ENCODE data around the gene ARHGAP27.

Gene ARHGAP27

DNA sequence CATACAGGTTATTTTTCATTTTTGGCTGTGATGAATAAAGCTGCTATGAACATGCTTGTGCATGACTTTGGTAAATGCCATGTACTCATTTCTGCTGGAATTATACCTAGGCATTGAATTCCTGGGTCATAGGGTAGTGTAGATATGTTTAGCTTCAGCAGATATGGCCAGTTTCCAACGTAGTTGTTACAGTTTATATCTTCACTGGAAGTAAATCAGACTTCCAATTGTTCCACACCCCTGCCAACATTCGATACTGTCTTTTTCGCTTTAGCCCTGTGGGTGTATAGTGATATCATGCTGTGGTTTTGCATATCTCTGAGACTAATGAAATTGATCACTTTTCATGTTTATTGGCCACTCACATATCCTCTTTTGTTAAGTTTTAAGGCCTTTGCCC, 50.4 kb downstream of the ARHGAP27 start:
- DNase-seq, result no peak

DNA sequence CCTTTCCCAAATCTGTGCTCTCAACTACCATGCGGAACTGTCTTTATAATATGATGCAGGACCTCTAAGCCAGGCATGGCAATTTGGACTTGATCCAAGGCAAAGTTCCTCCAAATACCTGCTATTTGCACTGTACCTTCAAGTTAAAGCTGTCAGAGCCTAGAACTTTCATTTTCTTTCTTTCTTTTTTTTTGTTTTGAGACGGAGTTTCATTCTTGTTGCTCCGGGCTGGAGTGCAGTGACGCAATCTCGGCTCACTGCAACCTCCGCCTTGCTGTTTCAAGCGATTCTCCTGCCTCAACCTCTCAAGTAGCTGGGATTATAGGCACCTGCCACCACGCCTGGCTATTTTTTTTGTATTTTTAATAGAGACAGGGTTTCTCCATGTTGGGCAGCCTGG, 51.7 kb downstream of the ARHGAP27 start:
- DNase-seq, result peak; percentile 67

DNA sequence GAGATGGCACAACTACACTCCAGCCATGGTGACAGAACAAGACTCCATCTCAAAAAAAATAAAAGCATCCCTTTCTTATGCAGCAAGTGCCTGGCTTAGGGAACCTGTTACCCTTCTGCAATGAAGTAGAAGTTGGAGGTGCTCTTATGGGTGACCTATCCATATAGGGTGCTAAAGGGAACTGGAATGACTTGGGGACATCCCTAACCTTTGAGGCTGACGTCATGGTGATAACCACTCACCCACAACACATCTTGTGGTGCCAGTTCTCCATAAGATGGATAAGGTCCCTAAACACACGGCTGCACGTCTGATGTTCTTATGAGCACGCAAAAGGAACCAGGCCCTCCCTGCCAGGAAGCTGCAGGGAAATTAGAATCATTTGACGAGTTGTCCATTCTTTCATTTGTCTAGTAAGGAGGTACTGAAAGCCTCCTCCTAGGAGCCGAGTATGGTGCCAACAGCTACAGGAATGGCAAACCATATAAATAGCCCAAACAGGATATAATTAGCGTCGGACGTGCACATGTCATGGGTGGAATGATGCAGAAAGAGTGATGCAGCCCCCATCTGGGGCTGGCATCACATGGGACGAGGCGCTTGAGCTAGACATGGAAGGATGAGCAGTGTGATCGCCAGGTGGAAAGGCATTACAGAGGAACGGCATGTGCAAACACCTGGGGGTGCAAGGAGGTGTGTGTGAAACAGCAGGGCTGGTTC, 52.5 kb downstream of the ARHGAP27 start:
- no peak for DNase-seq

DNA sequence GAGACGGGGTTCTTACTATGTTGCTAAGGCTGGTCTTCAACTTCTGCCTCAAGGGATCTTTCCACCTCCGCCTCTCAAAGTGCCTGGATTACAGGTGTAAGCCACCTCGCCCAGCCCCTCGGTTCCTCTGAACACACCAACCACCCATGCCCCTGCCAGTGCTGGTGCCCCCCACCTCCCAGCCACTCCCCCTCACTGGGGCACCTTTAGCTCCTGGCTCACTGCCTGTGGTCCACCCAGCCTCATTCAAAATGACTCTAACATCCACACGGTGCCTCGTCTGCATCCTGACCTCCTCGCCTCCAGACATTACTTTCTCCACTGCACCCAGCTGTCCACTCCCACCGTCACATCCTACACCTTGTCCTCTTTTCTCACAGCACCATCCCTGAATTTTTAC, 55.3 kb downstream of the ARHGAP27 start:
- DNase-seq, result no peak

DNA sequence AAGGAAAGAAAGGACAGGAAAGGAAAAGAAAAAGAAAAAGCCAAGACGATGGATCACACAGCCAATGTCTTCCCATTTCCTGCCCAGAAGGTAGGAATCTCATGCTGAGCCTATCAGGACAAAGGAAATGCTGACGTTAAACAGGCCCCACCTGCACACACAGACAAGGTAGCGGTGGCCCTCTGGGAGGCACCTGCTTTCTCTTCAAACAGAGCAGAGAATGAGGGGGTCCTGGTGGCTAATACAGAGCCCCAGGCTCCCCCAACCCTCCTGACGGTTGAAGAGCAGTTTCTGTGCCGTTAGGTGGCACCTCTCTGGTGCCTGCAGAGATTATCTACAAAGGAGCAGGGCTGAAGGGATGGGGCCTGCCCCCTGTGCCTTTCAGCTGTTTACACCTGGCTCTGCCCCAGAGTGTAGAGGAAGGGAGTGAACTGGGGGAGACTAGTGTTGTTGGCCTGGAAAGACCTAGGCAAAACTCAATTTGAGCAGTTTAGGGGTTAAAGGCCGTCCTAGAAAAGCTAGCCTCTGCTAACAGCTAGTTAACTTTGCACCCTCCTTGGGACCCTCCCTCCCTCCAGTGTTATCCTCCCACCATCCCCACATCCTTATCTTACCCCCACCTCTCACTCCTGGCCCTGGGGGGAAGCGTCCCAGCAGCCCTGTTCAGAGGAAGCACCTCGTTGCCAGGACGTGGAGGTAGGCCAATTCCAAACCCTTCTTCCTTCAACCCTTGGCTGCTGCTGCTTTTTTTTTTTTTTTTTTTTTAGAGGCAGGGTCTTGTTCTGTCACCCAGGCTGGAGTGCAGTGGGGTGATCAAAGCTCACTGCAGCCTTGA, 56.3 kb downstream of the ARHGAP27 start:
- no peak for DNase-seq

DNA sequence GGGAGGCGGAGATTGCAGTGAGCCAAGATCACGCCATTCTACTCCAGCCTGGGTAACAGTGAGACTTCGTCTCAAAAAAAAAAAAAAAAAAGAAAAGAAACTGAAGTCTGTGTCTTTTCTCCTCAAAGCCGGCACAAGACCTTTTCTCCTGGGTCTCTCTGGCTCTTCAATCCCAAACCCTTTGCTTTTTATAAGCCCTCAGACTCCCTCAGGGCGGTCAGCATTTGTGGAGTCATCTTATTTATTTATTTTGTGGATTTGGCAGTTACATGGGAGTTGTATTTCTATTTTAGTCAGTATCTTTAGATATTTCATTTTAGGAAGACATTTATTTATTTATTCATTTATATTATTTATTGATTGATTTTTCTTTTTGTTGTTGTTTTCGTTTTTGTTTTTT, 58.2 kb downstream of the ARHGAP27 start:
- DNase-seq, result no peak

DNA sequence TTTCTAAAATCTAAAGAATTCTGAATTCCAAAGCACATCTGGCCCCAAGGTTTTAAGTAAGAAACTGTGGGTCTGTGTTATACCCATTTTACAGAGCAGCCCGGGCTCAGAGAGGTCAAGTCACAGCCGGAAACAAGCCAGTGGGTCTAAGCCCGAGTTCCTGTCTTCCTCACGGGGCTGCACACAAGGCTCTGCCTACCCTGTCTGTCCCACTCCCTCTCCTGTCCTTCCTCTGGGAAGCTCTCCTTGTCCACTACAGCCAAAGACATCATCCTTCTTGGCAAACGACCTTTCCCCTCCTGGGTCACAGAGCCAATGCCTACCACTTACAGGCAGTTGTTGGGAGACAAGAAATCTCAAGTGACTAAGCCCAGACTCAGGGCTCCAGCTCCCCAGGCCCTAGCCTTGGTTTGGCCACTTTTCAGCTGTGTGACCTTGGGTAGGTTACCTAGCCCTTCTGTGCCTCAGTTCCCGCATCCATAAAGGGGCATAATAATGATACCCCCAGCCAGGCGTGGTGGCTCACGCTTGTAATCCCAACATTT, 60.3 kb downstream of the ARHGAP27 start:
- DNase-seq, result no peak

DNA sequence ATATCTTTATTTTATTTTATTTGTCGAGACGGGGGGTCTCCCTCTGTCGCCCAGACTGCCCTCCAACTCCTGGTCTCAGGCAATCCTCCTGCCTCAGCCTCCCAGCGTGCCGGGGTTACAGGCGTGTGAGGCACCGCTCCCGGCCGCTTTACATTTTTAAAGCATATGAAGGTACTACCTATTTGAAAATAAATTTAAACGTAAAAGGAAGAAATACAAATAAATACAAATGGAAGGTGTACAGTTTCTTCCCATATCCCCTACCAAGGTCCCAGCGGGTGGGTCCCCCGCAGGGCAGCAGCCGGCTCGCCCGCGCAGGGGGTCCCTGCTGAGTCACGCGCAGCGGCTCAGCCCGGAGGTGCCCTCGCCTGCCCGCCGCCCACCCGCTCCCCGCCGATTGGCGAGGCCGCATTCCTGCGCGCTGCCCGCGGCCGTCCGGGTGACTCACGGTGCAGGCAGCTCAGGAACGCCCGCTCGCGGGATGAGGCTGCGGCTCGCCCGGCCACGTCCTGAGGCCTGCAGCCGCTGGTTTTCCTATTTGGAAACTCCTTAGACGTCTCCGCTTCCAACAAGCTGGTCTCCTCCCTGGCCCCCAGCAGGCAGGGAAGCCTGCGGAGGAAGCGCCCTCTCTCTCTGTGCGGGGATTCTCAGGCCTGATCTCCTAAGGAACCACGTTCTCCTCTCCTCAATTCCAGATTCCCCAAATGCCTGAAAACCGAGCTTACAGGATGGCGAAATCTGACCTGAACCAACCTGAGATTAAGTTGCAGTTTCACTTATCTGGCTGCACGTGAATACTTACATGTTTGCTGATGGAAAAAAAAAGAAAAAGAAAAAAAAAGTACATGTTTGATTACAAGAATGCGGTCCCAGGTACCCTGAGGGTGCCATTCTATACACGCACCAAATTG, 61.0 kb downstream of the ARHGAP27 start:
- DNase-seq, result no peak

DNA sequence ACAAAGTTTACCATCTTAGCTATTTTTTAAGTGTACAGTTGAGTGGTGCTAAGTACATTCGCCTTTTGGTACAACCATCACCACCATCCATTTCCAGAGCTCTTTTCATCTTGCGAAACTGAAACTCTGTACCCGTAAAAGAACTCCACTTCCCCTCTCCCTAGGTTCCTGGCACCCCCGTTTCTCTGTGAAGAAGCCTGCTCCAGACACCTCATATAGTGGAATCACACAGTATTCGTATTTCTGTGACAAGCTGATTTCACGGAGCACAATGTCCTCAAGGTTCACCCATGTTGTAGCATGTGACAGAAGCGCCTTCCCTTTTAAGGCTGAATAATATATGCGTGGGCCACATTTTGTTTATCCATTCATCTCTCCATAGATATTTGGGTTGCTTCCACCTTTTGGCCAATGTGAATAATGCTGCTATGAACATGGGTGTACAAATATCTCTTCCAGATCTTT, 61.7 kb downstream of the ARHGAP27 start:
- no peak for DNase-seq

DNA sequence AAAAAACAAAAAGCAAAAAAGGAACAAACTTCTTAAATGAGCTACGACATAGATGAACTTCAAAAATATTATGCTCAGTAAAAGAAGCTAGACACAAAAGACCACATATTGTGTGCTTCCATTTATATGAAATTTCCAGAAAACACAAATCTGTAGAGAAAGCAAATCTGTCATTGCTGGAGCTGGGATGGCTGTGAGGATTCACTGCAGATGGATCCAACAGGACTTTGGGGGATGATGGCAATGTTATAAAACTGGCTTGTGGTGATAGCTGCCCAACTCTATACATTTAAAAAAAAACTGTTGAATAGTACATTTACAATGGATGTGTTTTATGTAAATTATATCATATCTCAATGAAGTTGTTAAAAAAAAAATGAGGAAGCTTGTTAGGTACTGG, 63.2 kb downstream of the ARHGAP27 start:
- no peak for DNase-seq

DNA sequence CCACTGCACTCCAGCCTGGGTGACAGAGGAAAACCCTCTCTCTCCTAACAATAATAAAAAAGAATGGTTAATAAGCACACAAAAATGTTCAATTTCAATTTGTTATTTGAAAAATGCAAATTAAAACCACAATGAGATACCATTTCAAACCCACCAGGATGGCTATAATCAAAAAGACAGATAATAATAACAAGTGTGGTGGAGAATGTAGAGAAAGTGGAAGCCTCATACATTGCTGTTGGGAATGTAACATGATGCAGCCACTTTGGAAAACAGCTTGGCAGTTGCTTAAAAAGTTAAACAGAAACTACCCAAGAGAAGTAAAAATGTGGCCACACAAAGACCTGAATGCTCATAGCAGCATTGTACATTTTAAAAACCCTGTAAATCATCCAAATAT, 64.0 kb downstream of the ARHGAP27 start:
- no peak for DNase-seq

DNA sequence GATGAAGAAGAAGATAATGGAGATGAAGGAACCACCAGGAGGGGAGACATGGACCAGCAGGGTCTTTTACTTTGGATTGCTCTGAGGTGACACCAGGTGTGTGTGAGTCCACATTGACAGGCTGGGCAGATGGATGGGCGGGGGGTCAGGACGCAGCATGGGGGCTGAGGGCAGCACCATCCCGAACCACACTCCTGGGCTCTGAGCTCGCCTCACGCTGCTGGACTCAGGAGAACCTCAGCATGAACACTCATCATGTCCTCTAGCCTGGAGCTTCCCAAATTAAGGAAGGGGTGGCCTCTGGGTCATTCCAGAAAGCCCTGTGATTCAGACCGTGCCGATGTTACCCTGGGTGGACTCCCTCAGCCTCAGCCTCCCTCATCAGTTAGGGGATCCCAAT, 65.5 kb downstream of the ARHGAP27 start:
- no peak for DNase-seq

DNA sequence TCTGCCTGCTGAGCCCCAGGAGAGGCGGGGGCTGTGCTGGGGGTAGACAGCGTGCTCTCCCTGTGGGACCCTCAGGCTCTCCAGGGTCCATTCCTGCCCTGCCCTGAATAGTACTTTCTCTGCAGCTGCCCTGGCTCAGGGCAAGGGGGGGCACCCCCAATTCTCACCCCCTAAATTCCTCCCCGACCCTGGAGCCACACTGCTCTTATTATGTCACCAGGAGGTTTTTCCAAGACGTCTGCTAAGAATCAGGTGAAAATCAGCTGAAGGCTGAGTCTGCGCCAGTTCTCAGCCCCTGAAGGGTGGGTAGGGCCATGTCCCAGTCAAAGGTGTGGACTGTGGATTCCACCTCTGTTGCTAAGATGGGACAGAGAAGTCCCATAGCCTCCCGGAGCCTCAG, 66.0 kb downstream of the ARHGAP27 start:
- DNase-seq, result no peak

DNA sequence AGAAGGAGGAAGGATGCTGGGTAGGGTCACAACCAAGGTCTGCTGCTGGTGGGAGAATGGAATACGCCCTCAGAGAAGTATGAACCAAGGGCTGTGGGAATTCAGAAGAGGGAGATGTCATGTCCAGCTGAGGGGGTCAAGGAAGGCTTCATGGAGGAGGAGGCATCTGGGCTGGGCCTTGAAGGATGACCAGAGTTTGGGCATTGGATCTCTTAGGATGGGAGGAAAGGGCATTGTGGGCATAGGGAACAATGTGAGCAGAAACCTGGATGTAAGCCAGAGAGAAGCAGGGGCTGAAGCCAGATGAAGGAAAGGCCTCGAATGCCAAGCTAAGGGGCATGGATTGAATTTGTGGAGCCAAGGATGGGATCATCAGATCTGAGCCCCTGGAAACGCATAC, 66.6 kb downstream of the ARHGAP27 start:
- DNase-seq, result no peak

DNA sequence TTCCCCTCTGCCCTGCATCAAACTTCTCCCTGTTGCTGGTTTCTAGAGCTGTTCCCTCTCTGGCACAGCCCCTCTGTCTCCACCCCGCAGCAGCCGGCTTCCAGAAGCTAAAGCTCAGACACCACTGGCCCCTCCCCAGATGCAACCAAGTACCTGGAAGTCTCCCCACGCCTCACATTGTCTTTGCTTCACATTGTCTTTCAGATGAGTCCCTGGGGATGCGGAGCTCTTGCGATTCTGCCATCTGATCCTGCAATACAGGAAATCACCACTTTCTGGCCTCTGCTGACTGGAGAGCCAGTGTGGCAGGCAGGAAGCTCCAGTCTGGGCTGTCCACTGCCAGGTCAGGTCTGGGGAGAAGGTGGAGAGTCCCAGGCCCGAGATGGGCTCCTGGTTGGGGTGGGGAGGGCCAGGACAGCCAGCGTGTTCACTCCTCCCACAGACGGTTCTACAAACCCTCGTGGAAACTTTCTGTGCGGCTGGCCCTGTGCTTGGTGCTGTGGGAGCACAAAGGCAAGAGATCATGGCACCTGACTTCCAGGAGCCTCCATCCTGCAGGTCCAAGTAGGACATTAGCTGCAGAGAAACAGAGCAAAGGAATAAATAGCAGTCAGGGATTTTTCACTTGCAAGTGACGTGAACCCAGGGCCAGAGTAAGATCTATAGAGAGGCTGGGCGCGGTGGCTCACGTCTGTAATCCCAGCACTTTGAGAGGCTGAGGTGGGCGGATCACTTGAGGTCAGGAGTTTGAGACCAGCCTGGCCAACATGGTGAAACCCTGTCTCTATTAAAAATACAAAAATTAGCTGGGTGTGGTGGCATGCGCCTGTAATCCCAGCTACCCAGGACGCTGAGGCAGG, 67.9 kb downstream of the ARHGAP27 start:
- no peak for DNase-seq

DNA sequence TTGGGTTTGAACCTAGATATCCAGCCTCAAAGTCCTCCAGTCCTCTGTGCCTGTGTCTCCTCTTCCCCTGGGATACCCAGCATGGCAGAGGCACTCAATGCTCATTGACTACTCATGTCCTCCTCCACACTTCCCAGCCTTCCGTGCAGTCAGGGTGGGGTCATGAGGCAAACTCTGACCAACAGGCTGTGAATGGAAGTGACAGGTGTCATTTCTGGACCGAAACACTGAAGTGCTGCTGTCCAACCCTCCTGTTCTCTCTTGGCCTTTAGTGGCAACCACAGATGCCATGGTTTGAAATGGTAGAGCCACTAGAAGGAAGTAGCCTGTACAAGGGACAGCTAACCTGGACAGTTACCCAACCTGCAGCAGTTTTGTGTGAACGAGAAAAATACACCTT, 69.2 kb downstream of the ARHGAP27 start:
- no peak for DNase-seq

DNA sequence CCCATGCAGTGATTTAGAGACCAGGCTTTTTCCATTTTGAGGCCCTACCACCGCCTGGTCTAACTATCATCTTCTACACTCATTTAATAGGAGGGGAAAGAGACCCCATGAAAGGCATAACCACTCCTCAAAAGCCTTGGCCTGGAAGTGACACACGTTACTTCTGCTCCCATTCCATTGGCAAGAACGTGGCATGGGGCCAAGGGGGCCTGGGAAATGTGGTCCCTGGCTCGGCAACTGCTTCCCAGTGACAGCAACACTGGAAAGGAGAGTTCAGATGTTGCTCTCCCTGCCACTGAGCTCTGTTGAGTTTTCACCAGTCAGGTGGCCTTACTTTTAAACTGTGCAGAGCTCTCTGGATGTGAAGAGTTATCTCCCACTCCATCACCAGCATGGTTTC, 70.7 kb downstream of the ARHGAP27 start:
- DNase-seq, result no peak

DNA sequence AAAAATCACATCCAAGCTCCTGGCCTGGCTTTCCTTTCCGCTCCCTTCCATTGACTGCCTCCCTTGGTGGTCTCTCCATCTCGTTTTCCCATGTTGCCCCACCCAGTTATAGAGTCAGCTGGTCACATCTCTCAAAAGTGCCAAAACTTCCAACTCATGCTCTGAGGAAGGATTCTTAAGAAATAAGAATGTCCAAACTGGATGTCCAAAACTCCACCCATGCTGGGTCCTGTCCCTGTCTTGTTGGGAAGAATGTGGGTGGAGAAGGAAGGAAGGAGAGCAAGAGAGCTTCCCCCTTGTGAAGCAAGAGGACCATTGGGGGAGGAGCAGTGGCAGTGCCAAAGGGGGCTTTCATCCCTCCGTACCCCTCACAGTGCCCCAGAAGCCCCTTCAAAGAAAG, 71.2 kb downstream of the ARHGAP27 start:
- DNase-seq, result no peak

DNA sequence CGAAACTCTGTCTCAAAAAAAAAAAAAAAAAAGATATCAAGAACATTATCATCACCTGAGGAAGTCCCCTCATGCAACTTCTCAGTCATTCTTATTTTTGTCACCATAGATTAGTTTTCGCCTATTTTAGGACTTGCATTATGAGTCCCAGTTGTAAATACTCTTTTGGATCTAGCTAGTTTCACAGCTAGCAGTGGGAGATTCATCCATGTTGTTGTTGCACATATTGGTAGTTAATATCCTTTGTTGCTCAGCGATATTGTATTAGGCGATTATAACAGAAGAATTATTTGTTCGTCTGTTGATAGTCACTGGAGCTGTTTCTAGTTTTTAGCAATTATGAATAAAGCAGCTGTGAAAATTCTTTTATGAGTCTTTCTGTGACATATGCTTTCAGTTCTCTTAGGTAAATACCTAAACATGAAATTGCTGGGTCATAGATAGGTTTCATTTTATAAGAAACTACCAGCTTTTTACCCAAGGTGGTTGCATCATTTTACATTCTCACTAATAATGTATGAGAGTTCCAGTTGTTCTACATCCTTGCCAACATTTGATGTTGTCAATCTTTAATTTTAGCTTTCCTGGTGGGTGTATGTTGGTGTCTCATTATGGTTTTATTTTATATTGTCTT, 75.2 kb downstream of the ARHGAP27 start:
- no peak for DNase-seq

DNA sequence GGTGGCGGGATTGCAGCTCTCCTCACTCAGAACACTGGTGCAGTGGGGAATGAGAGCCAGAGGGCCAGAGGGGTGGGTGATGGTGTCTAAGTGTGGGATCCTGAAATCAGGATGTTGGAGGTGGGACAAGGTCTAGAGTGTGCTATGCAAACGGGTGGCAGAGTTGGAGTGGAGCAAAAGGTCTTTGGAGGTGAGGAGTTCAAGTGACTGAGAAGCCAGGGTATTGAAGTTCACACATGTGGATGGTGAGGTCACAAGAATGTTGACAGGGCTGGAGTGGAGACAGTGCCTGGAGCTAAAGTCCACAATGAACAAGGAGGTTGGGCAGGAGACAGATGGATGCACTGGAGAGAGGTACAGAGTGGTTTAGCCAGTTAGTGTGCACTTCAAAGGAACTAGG, 77.6 kb downstream of the ARHGAP27 start:
- DNase-seq, result no peak

DNA sequence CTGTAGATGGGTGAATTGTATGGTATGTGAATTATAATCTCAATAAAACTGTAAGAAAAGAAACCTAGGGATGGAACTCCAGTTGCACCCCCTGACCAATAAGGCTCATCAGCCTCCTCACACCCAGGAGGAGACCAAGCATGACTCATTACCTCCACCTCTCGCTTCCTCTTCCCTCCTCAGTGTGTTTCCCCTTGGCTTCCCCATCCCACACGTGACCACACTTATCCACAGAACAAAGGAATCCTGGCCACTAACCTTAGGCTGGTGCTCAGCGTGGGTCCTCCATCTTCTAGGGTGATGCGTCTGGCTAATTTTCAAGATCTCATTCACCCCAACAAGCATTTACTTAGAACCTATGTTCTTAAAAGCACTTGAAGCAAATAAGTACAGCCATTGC, 79.6 kb downstream of the ARHGAP27 start:
- DNase-seq, result no peak

DNA sequence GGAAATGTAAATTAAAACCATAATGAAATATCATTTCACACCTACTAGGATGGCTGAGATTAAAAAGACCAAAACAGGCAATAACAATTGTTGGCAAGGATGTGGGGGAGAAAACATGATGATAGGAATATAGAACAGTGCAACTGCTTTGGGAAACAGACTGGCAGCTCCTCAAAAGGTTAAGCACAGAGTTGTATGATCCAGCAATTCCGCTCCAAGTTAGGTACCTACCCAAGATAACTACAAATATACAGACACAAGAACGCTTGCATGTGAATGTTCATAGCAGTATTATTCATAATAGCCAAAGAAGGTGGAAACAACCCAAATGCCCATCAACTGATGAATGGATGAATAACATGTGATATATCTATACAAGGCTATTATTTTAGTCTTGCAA, 80.8 kb downstream of the ARHGAP27 start:
- DNase-seq, result no peak
